SK-N-SH treated with all-trans-retinoic acid at 6 μM for 48 hours (cell line): ENCODE measurements around the gene TNIK.
A peak's percentile ranks its signal among the peaks of the same experiment; 100 is the strongest.

ENCODE experiments used
- ATAC-seq: fragments of 200-7000 bp; cut with Tn5 transposase; 3 replicates; pipeline ENCODE4 v1.9.1; 2020; ENCODE audit warnings: mild to moderate bottlenecking, moderate library complexity
- ARNTL ChIP-seq: fragments of 450-650 bp; formaldehyde crosslinking; IDR thresholded peaks from 2 replicates; pipeline ENCODE4 v1.5.0; 2020; ENCODE audit warnings: low read depth, mild to moderate bottlenecking, moderate library complexity, borderline replicate concordance
- BACH2 ChIP-seq: fragments of 250-450 bp; sonication (Bioruptor Pico); IDR thresholded peaks from 2 replicates; pipeline ENCODE4 v1.9.0; 2021; ENCODE audit warnings: mild to moderate bottlenecking, borderline replicate concordance
- CSRNP3 ChIP-seq: fragments of 250-450 bp; sonication (Bioruptor Pico); IDR thresholded peaks from 2 replicates; pipeline ENCODE4 v1.5.1; 2021; ENCODE audit warnings: mild to moderate bottlenecking, moderate library complexity
- ESRRG ChIP-seq: fragments of 250-450 bp; sonication (Bioruptor Pico); IDR thresholded peaks from 2 replicates; pipeline ENCODE4 v1.6.1; 2021; ENCODE audit warnings: mild to moderate bottlenecking
- GLIS3 ChIP-seq: fragments of 250-450 bp; sonication (Bioruptor Pico); IDR thresholded peaks from 2 replicates; pipeline ENCODE4 v1.5.0; 2020; ENCODE audit warnings: mild to moderate bottlenecking, moderate library complexity
- ISL1 ChIP-seq: fragments of 250-450 bp; sonication (Bioruptor Pico); IDR thresholded peaks from 2 replicates; pipeline ENCODE4 v2.1.2; 2022; ENCODE audit warnings: mild to moderate bottlenecking, moderate library complexity
- OSR1 ChIP-seq: fragments of 250-450 bp; sonication (Bioruptor Pico); IDR thresholded peaks from 2 replicates; pipeline ENCODE4 v1.8.0; 2022; ENCODE audit warnings: moderate library complexity, mild to moderate bottlenecking, inconsistent platforms
- RARB ChIP-seq: fragments of 250-450 bp; sonication (Bioruptor Pico); IDR thresholded peaks from 2 replicates; pipeline ENCODE4 v1.8.0; 2021; ENCODE audit warnings: mild to moderate bottlenecking, moderate library complexity
- SNAI2 ChIP-seq: fragments of 250-450 bp; sonication (Bioruptor Pico); IDR thresholded peaks from 2 replicates; pipeline ENCODE4 v1.5.0; 2020; ENCODE audit warnings: mild to moderate bottlenecking, moderate library complexity
- TCF4 ChIP-seq: fragments of 250-450 bp; sonication (Bioruptor Pico); IDR thresholded peaks from 2 replicates; pipeline ENCODE4 v1.8.0; 2021; ENCODE audit warnings: mild to moderate bottlenecking, moderate library complexity, borderline replicate concordance
- TOX ChIP-seq: fragments of 250-450 bp; sonication (Bioruptor Pico); IDR thresholded peaks from 2 replicates; pipeline ENCODE4 v1.8.0; 2021; ENCODE audit warnings: mild to moderate bottlenecking, moderate library complexity, borderline replicate concordance
- TSHZ2 ChIP-seq: fragments of 250-450 bp; sonication (Bioruptor Pico); IDR thresholded peaks from 2 replicates; pipeline ENCODE4 v1.5.0; 2020; ENCODE audit warnings: mild to moderate bottlenecking, moderate library complexity
- ZC3H10 ChIP-seq: fragments of 250-450 bp; sonication (Bioruptor Pico); IDR thresholded peaks from 2 replicates; pipeline ENCODE4 v1.5.1; 2021; ENCODE audit warnings: mild to moderate bottlenecking, moderate library complexity
- ZFP3 ChIP-seq: fragments of 250-450 bp; sonication (Bioruptor Pico); IDR thresholded peaks from 2 replicates; pipeline ENCODE4 v1.5.0; 2020; ENCODE audit warnings: mild to moderate bottlenecking, moderate library complexity
- ZFP30 ChIP-seq: fragments of 450-650 bp; formaldehyde crosslinking; IDR thresholded peaks from 2 replicates; pipeline ENCODE4 v1.5.0; 2022; ENCODE audit warnings: mild to moderate bottlenecking, moderate library complexity
- ZNF565 ChIP-seq: fragments of 450-650 bp; formaldehyde crosslinking; conservative IDR thresholded peaks from 2 replicates; pipeline ENCODE4 v1.5.0; 2020; ENCODE audit warnings: low read depth, mild to moderate bottlenecking, moderate library complexity
- ZNF70 ChIP-seq: fragments of 450-650 bp; formaldehyde crosslinking; IDR thresholded peaks from 2 replicates; pipeline ENCODE4 v1.5.0; 2020; ENCODE audit warnings: mild to moderate bottlenecking, moderate library complexity
- ZNF8 ChIP-seq: fragments of 450-650 bp; formaldehyde crosslinking; IDR thresholded peaks from 2 replicates; pipeline ENCODE4 v1.5.0; 2020; ENCODE audit warnings: mild to moderate bottlenecking, moderate library complexity
- TF ChIP-seq, protein P1 (sequence below): fragments of 250-450 bp; sonication (Bioruptor Pico); IDR thresholded peaks from 2 replicates; pipeline ENCODE4 v1.5.1; 2020; ENCODE audit warnings: low read depth, mild to moderate bottlenecking, moderate library complexity
- TF ChIP-seq, protein P2 (sequence below): fragments of 250-450 bp; sonication (Bioruptor Pico); IDR thresholded peaks from 2 replicates; pipeline ENCODE4 v1.8.0; 2020; ENCODE audit warnings: mild to moderate bottlenecking, moderate library complexity, borderline replicate concordance

TNIK gene

DNA sequence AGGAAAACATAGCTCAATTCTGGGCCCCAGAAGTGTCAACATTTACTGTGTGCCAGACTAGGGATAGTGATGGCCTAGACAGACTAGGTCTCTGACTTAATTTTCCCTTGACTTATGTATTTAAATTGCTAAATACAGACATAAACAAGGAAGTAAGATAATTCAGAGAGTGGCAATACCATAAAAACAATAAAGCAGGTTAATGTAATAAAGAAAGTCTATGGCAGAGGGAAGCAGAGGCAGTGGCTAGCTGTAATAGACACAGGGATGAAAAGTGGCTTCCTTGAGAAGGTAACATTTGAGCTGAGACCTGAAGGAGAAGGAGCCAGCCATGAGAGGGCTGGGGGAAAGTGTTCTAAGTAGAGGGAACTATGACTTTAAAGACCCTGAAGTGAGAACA, 95.7 kb downstream of the TNIK start (continued):
- TF ChIP-seq ARNTL (CRISPR knock-in tag) (no peak), ZFP3 (CRISPR knock-in tag) (no peak), ESRRG (CRISPR knock-in tag) (no peak)
- TF ChIP-seq, all 23 proteins: peak for 0

- no peak for TF ChIP-seq ZNF565 (CRISPR knock-in tag)
- peak; percentile 17; the same call in 1 of the 3 replicates for ATAC-seq
Observed at GRCh38 chr3:171363202-171363601, 97.0 kb downstream of the TNIK start.

GRCh38 chr3:171362575-171362974, 97.6 kb downstream of the TNIK start:
- peak; percentile 78 for ATAC-seq
- TF ChIP-seq, protein P1, sequence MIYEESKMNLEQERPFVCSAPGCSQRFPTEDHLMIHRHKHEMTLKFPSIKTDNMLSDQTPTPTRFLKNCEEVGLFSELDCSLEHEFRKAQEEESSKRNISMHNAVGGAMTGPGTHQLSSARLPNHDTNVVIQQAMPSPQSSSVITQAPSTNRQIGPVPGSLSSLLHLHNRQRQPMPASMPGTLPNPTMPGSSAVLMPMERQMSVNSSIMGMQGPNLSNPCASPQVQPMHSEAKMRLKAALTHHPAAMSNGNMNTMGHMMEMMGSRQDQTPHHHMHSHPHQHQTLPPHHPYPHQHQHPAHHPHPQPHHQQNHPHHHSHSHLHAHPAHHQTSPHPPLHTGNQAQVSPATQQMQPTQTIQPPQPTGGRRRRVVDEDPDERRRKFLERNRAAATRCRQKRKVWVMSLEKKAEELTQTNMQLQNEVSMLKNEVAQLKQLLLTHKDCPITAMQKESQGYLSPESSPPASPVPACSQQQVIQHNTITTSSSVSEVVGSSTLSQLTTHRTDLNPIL (CRISPR knock-in tag): no peak
- TF ChIP-seq, protein P2, sequence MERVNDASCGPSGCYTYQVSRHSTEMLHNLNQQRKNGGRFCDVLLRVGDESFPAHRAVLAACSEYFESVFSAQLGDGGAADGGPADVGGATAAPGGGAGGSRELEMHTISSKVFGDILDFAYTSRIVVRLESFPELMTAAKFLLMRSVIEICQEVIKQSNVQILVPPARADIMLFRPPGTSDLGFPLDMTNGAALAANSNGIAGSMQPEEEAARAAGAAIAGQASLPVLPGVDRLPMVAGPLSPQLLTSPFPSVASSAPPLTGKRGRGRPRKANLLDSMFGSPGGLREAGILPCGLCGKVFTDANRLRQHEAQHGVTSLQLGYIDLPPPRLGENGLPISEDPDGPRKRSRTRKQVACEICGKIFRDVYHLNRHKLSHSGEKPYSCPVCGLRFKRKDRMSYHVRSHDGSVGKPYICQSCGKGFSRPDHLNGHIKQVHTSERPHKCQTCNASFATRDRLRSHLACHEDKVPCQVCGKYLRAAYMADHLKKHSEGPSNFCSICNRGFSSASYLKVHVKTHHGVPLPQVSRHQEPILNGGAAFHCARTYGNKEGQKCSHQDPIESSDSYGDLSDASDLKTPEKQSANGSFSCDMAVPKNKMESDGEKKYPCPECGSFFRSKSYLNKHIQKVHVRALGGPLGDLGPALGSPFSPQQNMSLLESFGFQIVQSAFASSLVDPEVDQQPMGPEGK: no peak
- TF ChIP-seq OSR1 (CRISPR knock-in tag) (no peak), ARNTL (CRISPR knock-in tag) (no peak), TSHZ2 (CRISPR knock-in tag) (no peak), ISL1 (peak; percentile 64), CSRNP3 (CRISPR knock-in tag) (peak; percentile 66; the same call in 1 of the 2 replicates), ZFP3 (CRISPR knock-in tag) (no peak), ZC3H10 (CRISPR knock-in tag) (no peak), RARB (no peak), ZNF565 (CRISPR knock-in tag) (no peak), SNAI2 (CRISPR knock-in tag) (no peak), TCF4 (CRISPR knock-in tag) (peak; percentile 82), GLIS3 (no peak), BACH2 (CRISPR knock-in tag) (no peak), ZNF8 (no peak), ESRRG (CRISPR knock-in tag) (no peak)

DNA sequence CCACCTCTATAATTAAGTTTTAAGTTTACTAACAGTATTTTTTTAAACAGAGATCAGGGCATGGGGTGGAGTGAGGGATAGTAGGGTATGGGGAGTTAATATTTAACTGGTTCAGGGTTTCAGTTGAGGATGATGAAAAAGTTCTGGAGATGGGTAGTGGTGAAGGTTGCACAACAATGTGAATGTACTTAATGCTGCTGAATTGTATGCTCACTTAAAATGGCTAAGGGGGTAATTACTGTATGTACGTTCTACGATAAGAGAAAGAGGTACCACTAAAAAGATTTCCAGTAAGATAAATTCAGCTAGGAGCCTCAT, 101.4 kb downstream of the TNIK start:
- ATAC-seq: no peak
- TF ChIP-seq TOX: no peak
- TF ChIP-seq, protein P1 (CRISPR knock-in tag): no peak
- TF ChIP-seq ZNF565 (CRISPR knock-in tag): no peak
- TF ChIP-seq, protein P2: no peak
- TF ChIP-seq ZNF70: no peak
- no peak for TF ChIP-seq ISL1
- TF ChIP-seq SNAI2 (CRISPR knock-in tag): no peak
- TF ChIP-seq TCF4 (CRISPR knock-in tag): no peak
- TF ChIP-seq GLIS3: no peak
- TF ChIP-seq ZFP3 (CRISPR knock-in tag): no peak
- TF ChIP-seq ARNTL (CRISPR knock-in tag): no peak
- TF ChIP-seq CSRNP3 (CRISPR knock-in tag): no peak
- no peak for TF ChIP-seq ZNF8
- TF ChIP-seq ZFP30 (CRISPR knock-in tag): no peak
- no peak for TF ChIP-seq TSHZ2 (CRISPR knock-in tag)
